PFSK-1 (cell line): ENCODE data around the gene C22orf31.

ENCODE experiments used
- FOXP2 ChIP-seq: optimal IDR thresholded peaks from 2 replicates; pipeline ENCODE3; 2011; ENCODE audit warnings: borderline replicate concordance, control low read depth, inconsistent platforms; ENCODE audit not compliant: insufficient read depth; ENCODE audit errors: extremely low read length, extremely low read depth
- POLR2AphosphoS5 ChIP-seq: IDR thresholded peaks from 2 replicates; pipeline ENCODE4 v1.6.1; 2012; ENCODE audit warnings: low read depth, mild to moderate bottlenecking, control low read depth, low read length, moderate library complexity
- TF ChIP-seq, protein P1 (sequence below), 2 experiments: IDR thresholded peaks; 2 replicates each; pipeline versions ENCODE4 v1.6.1 to v1.8.0; 2011 to 2012; ENCODE audit warnings: low read depth in 2 of 2, low read length in 2 of 2, control low read depth in 1 of 2, inconsistent platforms in 1 of 2, mild to moderate bottlenecking in 1 of 2, moderate library complexity in 1 of 2; ENCODE audit not compliant: insufficient read depth in 1 of 2

GRCh38 chr22:29031227-29032011, 30.2 kb downstream of the C22orf31 start:
- TF ChIP-seq POLR2AphosphoS5 (no peak), FOXP2 (no peak)
- TF ChIP-seq, protein P1, sequence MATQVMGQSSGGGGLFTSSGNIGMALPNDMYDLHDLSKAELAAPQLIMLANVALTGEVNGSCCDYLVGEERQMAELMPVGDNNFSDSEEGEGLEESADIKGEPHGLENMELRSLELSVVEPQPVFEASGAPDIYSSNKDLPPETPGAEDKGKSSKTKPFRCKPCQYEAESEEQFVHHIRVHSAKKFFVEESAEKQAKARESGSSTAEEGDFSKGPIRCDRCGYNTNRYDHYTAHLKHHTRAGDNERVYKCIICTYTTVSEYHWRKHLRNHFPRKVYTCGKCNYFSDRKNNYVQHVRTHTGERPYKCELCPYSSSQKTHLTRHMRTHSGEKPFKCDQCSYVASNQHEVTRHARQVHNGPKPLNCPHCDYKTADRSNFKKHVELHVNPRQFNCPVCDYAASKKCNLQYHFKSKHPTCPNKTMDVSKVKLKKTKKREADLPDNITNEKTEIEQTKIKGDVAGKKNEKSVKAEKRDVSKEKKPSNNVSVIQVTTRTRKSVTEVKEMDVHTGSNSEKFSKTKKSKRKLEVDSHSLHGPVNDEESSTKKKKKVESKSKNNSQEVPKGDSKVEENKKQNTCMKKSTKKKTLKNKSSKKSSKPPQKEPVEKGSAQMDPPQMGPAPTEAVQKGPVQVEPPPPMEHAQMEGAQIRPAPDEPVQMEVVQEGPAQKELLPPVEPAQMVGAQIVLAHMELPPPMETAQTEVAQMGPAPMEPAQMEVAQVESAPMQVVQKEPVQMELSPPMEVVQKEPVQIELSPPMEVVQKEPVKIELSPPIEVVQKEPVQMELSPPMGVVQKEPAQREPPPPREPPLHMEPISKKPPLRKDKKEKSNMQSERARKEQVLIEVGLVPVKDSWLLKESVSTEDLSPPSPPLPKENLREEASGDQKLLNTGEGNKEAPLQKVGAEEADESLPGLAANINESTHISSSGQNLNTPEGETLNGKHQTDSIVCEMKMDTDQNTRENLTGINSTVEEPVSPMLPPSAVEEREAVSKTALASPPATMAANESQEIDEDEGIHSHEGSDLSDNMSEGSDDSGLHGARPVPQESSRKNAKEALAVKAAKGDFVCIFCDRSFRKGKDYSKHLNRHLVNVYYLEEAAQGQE (IDR thresholded peaks at IDR 0.05; ENCODE audit: insufficient read depth in 1 of 2, low read depth in 2 of 2, low read length in 2 of 2): no peak
